K562 (cell line): ENCODE results near the gene NAPEPLD. TPM values are rescaled to one million over a fixed set of nuclear protein-coding genes. Genes with fewer than 3 reads are reported as not detected.

Experiments used
- ATAC-seq: fragments of 200-7000 bp; cut with Tn5 transposase; 3 replicates; pipeline ENCODE4 v1.9.1; 2020; ENCODE audit warnings: moderate library complexity
- BruUV-seq: library from RNA; stranded (reverse); fragments of 400-500 nt; replicated peaks from 2 replicates; lab custom pipeline; 2021; lab: Mats Ljungman, UMichigan
- CTCF ChIA-PET: fragments of 300-600 bp; formaldehyde crosslinking; extraction: SDS; loops from one replicate; lab custom pipeline; 2021; ENCODE audit warnings: low intra/inter-chr PET ratio; lab: Yijun Ruan, JAX
- POLR2A ChIA-PET: fragments of 300-600, 350-650 bp; sonication (Branson Sonifier 250); formaldehyde crosslinking; extraction: SDS; loops from one replicate; lab custom pipeline; 2021; ENCODE audit warnings: antibody characterized with exemption, inconsistent platforms; lab: Yijun Ruan, JAX
- DNase-seq, 4 experiments: peaks; one replicate each; pipeline versions ENCODE4 v3.0.0 to v3.0.0-alpha.2; 2011 to 2018; ENCODE audit warnings: low spot score in 3 of 4, mixed read lengths in 3 of 4; ENCODE audit errors: extremely low read depth in 1 of 4
- FAIRE-seq: peaks from 2 replicates; lab custom pipeline; 2011; peaks lifted over from hg19 to GRCh38; lab: Jason Lieb, UNC
- H2AFZ ChIP-seq: 2 replicates; pipeline ENCODE4 v1.6.0; 2011; ENCODE audit warnings: low read depth, low read length, control low read depth, inconsistent platforms
- H3K27ac ChIP-seq: fragments of 200-600 bp; 3 replicates; pipeline ENCODE4 v1.8.0; 2011; ENCODE audit warnings: low read depth, mild to moderate bottlenecking, control low read depth, inconsistent platforms, low read length, moderate library complexity, mixed read lengths; ENCODE audit errors: extremely low read depth
- H3K27me3 ChIP-seq, 2 experiments: fragments of 300-600 bp in 1 of 2; 2 replicates in 1 of 2; 3 replicates in 1 of 2; pipeline versions ENCODE4 v1.6.0 to v1.8.0; 2011; ENCODE audit warnings: inconsistent platforms in 2 of 2, low read length in 2 of 2, mild to moderate bottlenecking in 1 of 2, mixed read lengths in 1 of 2, moderate library complexity in 1 of 2; ENCODE audit not compliant: control insufficient read depth in 2 of 2, insufficient read depth in 2 of 2
- H3K36me3 ChIP-seq: fragments of 300-600 bp; 3 replicates; pipeline ENCODE4 v1.8.0; 2011; ENCODE audit warnings: mild to moderate bottlenecking, low read length, inconsistent platforms; ENCODE audit not compliant: control insufficient read depth, insufficient read depth
- H3K4me1 ChIP-seq, 2 experiments: fragments of 200-600 bp in 1 of 2; replicated peaks in 1 of 2; 2 replicates in 1 of 2; 3 replicates in 1 of 2; pipeline versions ENCODE4 v1.5.1 to v1.8.0; 2011; ENCODE audit warnings: inconsistent platforms in 2 of 2, low read length in 2 of 2, mild to moderate bottlenecking in 1 of 2, mixed read lengths in 1 of 2, moderate library complexity in 1 of 2; ENCODE audit not compliant: control insufficient read depth in 2 of 2, insufficient read depth in 2 of 2
- H3K4me2 ChIP-seq: 2 replicates; pipeline ENCODE4 v1.6.1; 2011; ENCODE audit warnings: low read length, control low read depth, inconsistent platforms, mixed read lengths; ENCODE audit not compliant: insufficient read depth
- H3K4me3 ChIP-seq: fragments of 200-600 bp; sonication (generic), shearing (Covaris generic); 2 replicates; pipeline ENCODE4 v1.5.1; 2016; ENCODE audit warnings: control low read depth, inconsistent platforms
- H3K79me2 ChIP-seq: fragments of 200-600 bp; 3 replicates; pipeline ENCODE4 v1.8.0; 2011; ENCODE audit warnings: low read length, inconsistent platforms; ENCODE audit not compliant: control insufficient read depth, insufficient read depth
- H3K9ac ChIP-seq, 2 experiments: 2 replicates each; pipeline versions ENCODE4 v1.6.0 to v1.6.1; 2011; ENCODE audit warnings: low read depth in 2 of 2, low read length in 2 of 2, control low read depth in 1 of 2, inconsistent platforms in 1 of 2, mild to moderate bottlenecking in 1 of 2, mixed read lengths in 1 of 2; ENCODE audit not compliant: insufficient read depth in 1 of 2
- H3K9me1 ChIP-seq: one replicate; pipeline ENCODE4 v1.6.0; 2011; ENCODE audit warnings: inconsistent platforms, mild to moderate bottlenecking, low read length, moderate library complexity; ENCODE audit not compliant: control insufficient read depth, insufficient read depth
- H3K9me3 ChIP-seq: replicated peaks from 2 replicates; pipeline ENCODE4 v1.5.1; 2011; ENCODE audit warnings: low read depth, low read length, inconsistent platforms; ENCODE audit not compliant: control insufficient read depth, insufficient read depth
- H4K20me1 ChIP-seq: replicated peaks from 2 replicates; pipeline ENCODE4 v1.6.1; 2011; ENCODE audit warnings: low read length, inconsistent platforms, mixed read lengths; ENCODE audit not compliant: control insufficient read depth, insufficient read depth
- ARID2 ChIP-seq: fragments of 450-650 bp; IDR thresholded peaks from 2 replicates; pipeline ENCODE4 v1.6.1; 2017; ENCODE audit warnings: antibody characterized with exemption, mild to moderate bottlenecking
- COPS2 ChIP-seq: fragments of 450-650 bp; conservative IDR thresholded peaks from 2 replicates; pipeline ENCODE4 v1.6.1; 2016; ENCODE audit warnings: mild to moderate bottlenecking, moderate library complexity
- EP400 ChIP-seq: fragments of 450-650 bp; IDR thresholded peaks from 2 replicates; pipeline ENCODE4 v1.6.1; 2017; ENCODE audit warnings: antibody characterized with exemption, mild to moderate bottlenecking, moderate library complexity
- FOXA1 ChIP-seq: fragments of 450-650 bp; IDR thresholded peaks from 2 replicates; pipeline ENCODE4 v1.6.1; 2016; ENCODE audit warnings: mild to moderate bottlenecking, borderline replicate concordance
- FOXM1 ChIP-seq, 2 experiments: fragments of 450-650 bp in 1 of 2; sonication (generic) in 1 of 2; formaldehyde crosslinking in 1 of 2; IDR thresholded peaks; 2 replicates each; pipeline versions ENCODE4 v1.6.1 to v1.9.0; 2017 to 2022; ENCODE audit warnings: low read depth in 2 of 2, mild to moderate bottlenecking in 2 of 2, missing genetic modification reagents in 1 of 2, moderate library complexity in 1 of 2
- HLTF ChIP-seq: fragments of 450-650 bp; IDR thresholded peaks from 2 replicates; pipeline ENCODE4 v1.6.1; 2016
- NCOR1 ChIP-seq: fragments of 450-650 bp; IDR thresholded peaks from 2 replicates; pipeline ENCODE4 v1.6.1; 2016; ENCODE audit warnings: mild to moderate bottlenecking, moderate library complexity
- NFE2L1 ChIP-seq: fragments of 450-650 bp; IDR thresholded peaks from 2 replicates; pipeline ENCODE4 v1.6.1; 2016; ENCODE audit warnings: missing genetic modification characterization, low read depth, mild to moderate bottlenecking, missing compliant biosample characterization, moderate library complexity, borderline replicate concordance
- RBM14 ChIP-seq: fragments of 200-400 bp; formaldehyde crosslinking; IDR thresholded peaks from 2 replicates; pipeline ENCODE4 v1.6.1; 2018; ENCODE audit warnings: low read depth, mild to moderate bottlenecking, low read length, moderate library complexity, borderline replicate concordance; ENCODE audit not compliant: insufficient read depth
- TGIF2 ChIP-seq: sonication (generic); formaldehyde crosslinking; IDR thresholded peaks from 2 replicates; pipeline ENCODE4 v1.8.1; 2022; ENCODE audit warnings: mild to moderate bottlenecking, missing genetic modification reagents, moderate library complexity
- ZNF561 ChIP-seq: fragments of 450-650 bp; formaldehyde crosslinking; conservative IDR thresholded peaks from 2 replicates; pipeline ENCODE4 v1.4.0; 2020; ENCODE audit warnings: mild to moderate bottlenecking, moderate library complexity
- WGBS: fragments of 100-300 bp; shearing (Covaris generic); methylation state at CpG from one replicate; pipeline ENCODE4 v1.1.6; 2016; ENCODE audit warnings: low coverage, mixed read lengths; ENCODE audit not compliant: insufficient coverage; ENCODE audit errors: missing lambda C conversion rate; 5-methylcytosine and 5-hydroxymethylcytosine counted together
- in situ Hi-C: fragments of 300-500 bp; cut with MboI; formaldehyde crosslinking; loops from 4 replicates; pipeline ENCODE4 v1.15.0; 2018; ENCODE audit warnings: inconsistent platforms, mixed read lengths
- intact Hi-C: fragments of 100-400 bp; cut with micrococcal nuclease; formaldehyde crosslinking; loops from 2 replicates; pipeline ENCODE4 v1.14.2; 2022
- polyA plus RNA-seq, 8 experiments: library from polyadenylated mRNA; depleted of rRNA in 4 of 8; stranded (reverse) in 5 of 8; unstranded in 3 of 8; fragments of >200 nt; fragmentation: Nextera tagmentation in 2 of 8; fragmentation: Illumina TruSeq in 1 of 8; extraction: Ambion mirVana in 2 of 8; extraction: Trizol in 1 of 8; gene quantifications; 2 replicates each; pipeline versions ENCODE4 v1.2.1 to v1.2.3, GENCODE V29; 2011 to 2014; ENCODE audit warnings: inconsistent platforms in 1 of 8, missing spikeins in 1 of 8
- total RNA-seq, 7 experiments: library from RNA; depleted of rRNA in 6 of 7; stranded (reverse); fragments of >200 nt in 6 of 7; fragmentation: Illumina TruSeq in 2 of 7; extraction: Trizol in 2 of 7; gene quantifications; 2 replicates each; pipeline versions ENCODE4 v1.2.1 to v1.2.3, GENCODE V29; 2011 to 2021; ENCODE audit warnings: low replicate concordance in 1 of 7
- TF ChIP-seq, protein P1 (sequence below): sonication (generic); formaldehyde crosslinking; IDR thresholded peaks from 2 replicates; pipeline ENCODE4 v1.8.1; 2022; ENCODE audit warnings: missing genetic modification reagents
- TF ChIP-seq, protein P2 (sequence below): fragments of 450-650 bp; formaldehyde crosslinking; conservative IDR thresholded peaks from 2 replicates; pipeline ENCODE4 v1.4.0; 2022; ENCODE audit warnings: mild to moderate bottlenecking, missing genetic modification characterization

Gene NAPEPLD
- total and polyA plus RNA-seq, 9 of the 15 experiments (the other 6 are each of a cell fraction or from before 2014, with no cell fraction given) = 3.2 to 11.0 (median 7.5) TPM

DNA sequence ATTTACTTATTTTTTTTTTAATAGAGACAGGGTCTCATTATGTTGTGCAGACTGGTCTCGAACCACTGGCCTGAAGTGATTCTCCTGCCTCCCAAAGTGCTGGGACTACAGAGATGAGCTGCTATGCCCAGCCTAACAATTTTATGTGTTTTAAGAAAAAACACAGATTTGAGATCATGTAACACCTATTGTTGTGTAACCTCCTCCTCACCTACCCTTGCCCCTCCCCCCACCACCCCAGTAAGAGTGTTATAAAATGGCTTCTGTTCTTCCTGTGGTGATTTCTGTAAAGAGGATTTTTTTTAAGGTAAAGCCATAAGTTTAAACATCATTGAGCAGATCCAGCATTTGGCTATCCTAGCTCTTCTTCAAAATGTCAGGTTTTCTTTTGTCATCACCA lies 66.4 kb downstream of the NAPEPLD start:
- in situ Hi-C loops (no loop called here), intact Hi-C loops (no loop called here)
- H3K9ac ChIP-seq = no peak overlapping the region
- no peak for FAIRE-seq
- TF ChIP-seq ZNF561 (no peak), HLTF (no peak), COPS2 (no peak), FOXM1 (IDR thresholded peaks at IDR 0.05; ENCODE audit: low read depth) (no peak), FOXM1 (CRISPR knock-in tag; IDR thresholded peaks at IDR 0.05; ENCODE audit: low read depth) (no peak), ARID2 (no peak), EP400 (no peak), TGIF2 (CRISPR knock-in tag) (no peak), RBM14 (no peak), FOXA1 (no peak), NFE2L1 (tag) (no peak), NCOR1 (no peak)
- TF ChIP-seq, protein P1, sequence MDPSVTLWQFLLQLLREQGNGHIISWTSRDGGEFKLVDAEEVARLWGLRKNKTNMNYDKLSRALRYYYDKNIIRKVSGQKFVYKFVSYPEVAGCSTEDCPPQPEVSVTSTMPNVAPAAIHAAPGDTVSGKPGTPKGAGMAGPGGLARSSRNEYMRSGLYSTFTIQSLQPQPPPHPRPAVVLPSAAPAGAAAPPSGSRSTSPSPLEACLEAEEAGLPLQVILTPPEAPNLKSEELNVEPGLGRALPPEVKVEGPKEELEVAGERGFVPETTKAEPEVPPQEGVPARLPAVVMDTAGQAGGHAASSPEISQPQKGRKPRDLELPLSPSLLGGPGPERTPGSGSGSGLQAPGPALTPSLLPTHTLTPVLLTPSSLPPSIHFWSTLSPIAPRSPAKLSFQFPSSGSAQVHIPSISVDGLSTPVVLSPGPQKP (CRISPR knock-in tag) = no peak
- TF ChIP-seq, protein P2, sequence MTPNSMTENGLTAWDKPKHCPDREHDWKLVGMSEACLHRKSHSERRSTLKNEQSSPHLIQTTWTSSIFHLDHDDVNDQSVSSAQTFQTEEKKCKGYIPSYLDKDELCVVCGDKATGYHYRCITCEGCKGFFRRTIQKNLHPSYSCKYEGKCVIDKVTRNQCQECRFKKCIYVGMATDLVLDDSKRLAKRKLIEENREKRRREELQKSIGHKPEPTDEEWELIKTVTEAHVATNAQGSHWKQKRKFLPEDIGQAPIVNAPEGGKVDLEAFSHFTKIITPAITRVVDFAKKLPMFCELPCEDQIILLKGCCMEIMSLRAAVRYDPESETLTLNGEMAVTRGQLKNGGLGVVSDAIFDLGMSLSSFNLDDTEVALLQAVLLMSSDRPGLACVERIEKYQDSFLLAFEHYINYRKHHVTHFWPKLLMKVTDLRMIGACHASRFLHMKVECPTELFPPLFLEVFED (CRISPR knock-in tag) = no peak
- H3K9me3 ChIP-seq = no peaks in the 10 kb centered on the region
- H2AFZ ChIP-seq = no peak overlapping the region
- no peak for DNase-seq
- no peaks in the 10 kb centered on the region for H3K27me3 ChIP-seq
- 94% methylated on average over 1 of the region's 1 CpG for WGBS
- H3K36me3 ChIP-seq = peaks cover 69% of the 10 kb centered on the region
- H4K20me1 ChIP-seq = no peaks in the 10 kb centered on the region
- H3K9me1 ChIP-seq = no peaks in the 10 kb centered on the region
- H3K4me3 ChIP-seq = no peak overlapping the region
- no peak overlapping the region for H3K4me2 ChIP-seq
- CTCF ChIA-PET = no interaction called here
- H3K4me1 ChIP-seq = no peaks in the 10 kb centered on the region
- BruUV-seq = no TSS peak
- POLR2A ChIA-PET = interaction anchor here (0.7 kb wide), 2 partner anchors 8 to 19 kb away, joined by 3 to 5 read pairs; no protein-coding TSS in a partner anchor
- H3K27ac ChIP-seq = no peak overlapping the region
- no peak for ATAC-seq
- H3K79me2 ChIP-seq = peaks cover 28% of the 10 kb centered on the region
